Measurements from ENCODE around the gene NT5DC2.
"Not testable (repeated sequence)": the region's sequence is repeated elsewhere in the genome, so short reads cannot be mapped to it uniquely, and the experiment has no call there.

Gene NT5DC2

DNA sequence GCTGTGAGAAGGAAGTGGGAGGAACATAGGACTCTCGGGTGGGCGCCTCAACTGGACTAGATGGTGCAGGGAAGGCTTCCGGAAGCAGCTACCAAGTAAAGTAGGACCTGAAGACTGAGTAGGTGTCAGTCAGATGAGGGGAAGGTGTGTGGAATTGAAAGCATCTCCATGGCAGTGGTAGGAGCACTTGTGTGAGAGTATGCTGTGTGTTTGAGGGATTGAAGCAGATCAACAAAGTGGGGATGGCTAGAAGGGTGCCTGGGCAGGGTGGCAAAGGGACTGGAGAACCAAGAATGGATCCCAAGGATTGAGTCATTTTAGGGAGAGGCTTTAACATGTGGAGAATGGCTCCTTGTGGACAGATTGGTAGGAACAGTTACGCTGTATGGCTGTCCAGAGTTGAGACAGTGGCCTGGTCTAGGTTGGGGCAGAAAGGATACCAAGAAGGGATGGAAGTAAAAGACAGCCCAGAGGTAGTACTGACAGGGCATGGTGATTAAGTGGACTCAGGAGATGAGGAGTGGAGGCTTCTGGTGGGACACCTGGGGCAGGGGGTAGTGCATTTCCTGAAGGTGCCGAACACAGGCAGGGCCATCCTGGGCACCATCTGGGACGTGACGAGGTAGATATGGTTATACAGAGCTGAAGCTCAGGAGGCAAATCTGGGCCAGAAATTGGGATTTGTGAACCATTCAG is 4.2 kb upstream of the NT5DC2 start:
- no peak for DNase-seq (ENCODE audit: low read depth in 2 of 2, low spot score in 1 of 2)

GRCh38 chr3:52537165-52537620 is 3.5 kb upstream of the NT5DC2 start:
- no peak for DNase-seq (ENCODE audit: low read depth in 2 of 2, low spot score in 1 of 2)

DNA sequence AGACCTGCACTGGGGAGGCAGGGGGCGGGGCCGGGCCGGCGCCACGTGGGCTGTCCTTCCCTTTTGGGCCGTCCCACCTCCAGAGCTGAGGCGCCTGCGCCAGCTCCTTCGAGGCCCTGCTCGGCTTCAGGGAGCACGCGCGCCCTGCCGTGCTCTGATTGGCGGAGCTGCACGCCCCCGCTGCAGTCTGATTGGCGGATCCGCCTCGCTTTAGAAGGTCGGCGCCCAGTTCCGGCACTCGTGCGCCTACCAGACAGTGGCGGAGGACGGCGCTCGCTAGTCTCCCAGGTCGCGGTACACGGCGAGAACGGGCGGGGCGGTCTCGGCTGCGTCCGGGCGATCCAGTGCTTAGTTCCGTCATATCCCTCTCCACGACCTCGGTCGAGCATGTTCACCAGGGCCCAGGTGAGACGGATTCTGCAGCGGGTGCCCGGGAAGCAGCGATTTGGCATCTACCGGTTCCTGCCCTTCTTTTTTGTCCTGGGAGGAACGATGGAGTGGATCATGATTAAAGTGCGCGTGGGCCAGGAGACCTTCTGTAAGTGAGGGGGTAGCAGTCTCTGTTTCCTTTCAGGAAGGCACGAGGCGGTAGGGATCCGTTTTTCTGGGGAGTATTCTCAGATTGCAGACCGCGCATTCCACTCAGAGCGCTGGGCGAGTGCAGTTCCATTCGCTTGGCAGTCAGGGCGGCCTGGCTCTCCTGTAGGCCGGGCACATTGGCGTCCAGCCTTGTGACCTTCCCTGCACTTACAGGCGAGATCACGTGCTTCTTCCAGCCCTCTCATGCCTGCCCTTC is 2.9 kb upstream of the NT5DC2 start, which contains the start of gene UQCC5:
TSS of gene UQCC5 (plus strand) at position 237 of the 796 bp plus-strand sequence. CDS start at position 388, 151 bp downstream.
- peak; percentile 85 to 95 for DNase-seq (ENCODE audit: low read depth in 2 of 2, low spot score in 1 of 2)

DNA sequence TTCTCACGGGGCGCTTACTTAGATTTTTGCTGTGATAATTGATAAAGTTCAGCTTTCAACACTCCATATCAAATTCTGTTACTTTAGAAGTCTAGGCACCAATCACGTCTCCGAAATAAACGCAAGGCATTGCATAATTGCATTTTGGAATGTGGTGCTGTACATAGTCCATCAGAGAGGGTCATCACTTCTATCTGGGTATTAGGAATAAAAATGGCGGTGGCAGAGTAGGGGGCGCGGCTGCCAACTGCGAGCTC is 2.4 kb upstream of the NT5DC2 start:
- DNase-seq (ENCODE audit: low read depth in 2 of 2, low spot score in 1 of 2): no peak

- no peak for DNase-seq (ENCODE audit: low read depth in 2 of 2, low spot score in 1 of 2)
Observed at GRCh38 chr3:52535411-52536111, 1.9 kb upstream of the NT5DC2 start.

GRCh38 chr3:52534281-52535183 is 875 bp upstream of the NT5DC2 start:
- no peak for DNase-seq (ENCODE audit: low read depth in 2 of 2, low spot score in 1 of 2)

GRCh38 chr3:52532838-52533622 is 627 bp downstream of the NT5DC2 start:
- no peak for DNase-seq (ENCODE audit: low read depth in 2 of 2, low spot score in 1 of 2)

- DNase-seq (ENCODE audit: low read depth in 2 of 2, low spot score in 1 of 2): no peak
Observed at GRCh38 chr3:52532517-52532837, 1.2 kb downstream of the NT5DC2 start.

- DNase-seq (ENCODE audit: low read depth in 2 of 2, low spot score in 1 of 2): no peak
Observed at GRCh38 chr3:52531860-52532516, 1.7 kb downstream of the NT5DC2 start.

- DNase-seq (ENCODE audit: low read depth in 2 of 2, low spot score in 1 of 2): no peak
Observed at GRCh38 chr3:52530918-52531826, 2.5 kb downstream of the NT5DC2 start.

DNA sequence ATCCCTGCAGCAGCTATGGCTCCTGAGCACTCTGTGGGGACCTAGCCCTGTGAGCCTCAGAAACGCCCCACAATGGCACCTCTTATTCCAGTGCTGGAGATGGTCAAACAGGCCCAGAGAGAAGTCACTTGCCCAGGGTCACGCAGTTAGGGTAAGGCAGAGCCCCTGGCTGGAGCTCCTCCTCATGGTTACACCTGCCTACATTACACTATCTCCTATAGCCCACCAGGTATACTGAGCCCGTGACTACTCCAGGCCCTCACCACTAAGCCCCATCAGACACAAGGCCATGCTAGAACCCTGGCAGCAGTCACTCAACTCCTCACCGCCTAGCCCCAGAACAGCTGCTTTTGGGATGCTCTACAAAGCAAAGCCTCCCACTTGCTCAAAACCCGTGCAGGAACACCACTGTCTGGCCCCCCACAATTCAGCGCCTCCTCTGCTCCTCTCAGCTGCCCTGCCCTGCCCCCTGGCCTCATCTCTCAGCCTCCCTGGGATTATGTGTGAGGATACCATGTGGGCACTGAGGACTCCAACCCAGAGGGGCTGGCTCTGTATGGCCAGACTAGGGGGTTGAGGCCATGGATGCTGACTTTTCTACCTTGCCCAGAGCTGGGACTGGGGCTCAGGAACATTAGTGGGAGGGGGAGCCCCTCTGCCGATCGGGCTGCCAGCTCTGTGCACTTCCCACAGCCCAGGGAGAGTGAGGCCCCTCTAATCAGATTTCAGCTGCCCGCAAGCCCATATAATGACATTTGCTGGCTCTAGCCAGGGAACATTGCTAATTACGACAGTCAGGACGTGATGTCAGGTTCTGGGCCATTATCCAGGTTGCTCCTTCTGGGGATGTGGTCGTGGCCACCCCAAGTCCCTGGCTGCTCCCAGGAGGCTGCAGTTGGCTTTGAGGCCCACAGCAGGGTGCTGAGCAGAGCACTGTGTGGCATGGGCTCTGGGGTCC is 4.0 kb downstream of the NT5DC2 start:
- no peak for DNase-seq (ENCODE audit: low read depth in 2 of 2, low spot score in 1 of 2)

GRCh38 chr3:52528586-52529375 is 4.9 kb downstream of the NT5DC2 start:
- no peak for DNase-seq (ENCODE audit: low read depth in 2 of 2, low spot score in 1 of 2)

DNA sequence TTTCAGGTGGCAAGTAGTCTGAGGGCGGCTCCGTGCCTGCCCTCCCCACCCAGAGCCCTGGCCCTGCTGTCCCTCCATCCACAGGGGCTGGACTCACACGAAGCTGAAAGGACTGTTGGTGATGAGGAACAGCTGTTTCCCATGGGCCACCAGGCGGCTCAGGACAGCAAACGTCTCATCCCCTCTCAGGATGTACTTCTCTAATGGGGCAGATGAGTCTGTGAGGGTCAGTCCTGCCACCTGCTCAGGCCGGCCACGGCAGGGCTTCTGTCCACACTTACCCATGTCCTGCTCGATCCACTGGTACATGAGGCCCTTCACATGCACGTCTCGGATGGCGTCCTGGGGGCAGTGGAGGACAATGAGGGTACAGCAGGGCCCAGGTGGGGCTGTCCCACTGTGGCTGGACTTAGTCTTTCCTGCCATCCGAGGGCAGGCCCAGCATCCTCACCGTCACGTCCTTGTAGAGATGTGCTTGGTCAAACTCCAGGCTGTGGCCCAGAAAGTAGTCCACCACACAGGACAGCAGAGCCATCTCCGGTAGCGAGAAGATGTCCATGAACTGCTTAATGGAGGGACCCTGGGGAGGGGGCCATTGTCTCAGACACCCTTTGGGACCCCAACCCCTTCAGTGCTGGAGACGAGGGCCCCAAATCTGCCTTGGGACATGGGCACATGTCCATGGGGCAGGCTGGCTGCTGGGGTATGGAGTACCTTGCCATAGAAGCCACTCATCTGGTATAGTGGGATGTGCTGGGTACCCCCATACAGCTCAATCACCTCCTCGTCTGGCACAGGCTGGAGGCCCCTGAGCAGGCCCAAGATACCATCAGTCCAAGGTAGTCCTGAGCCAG is 5.7 kb downstream of the NT5DC2 start:
- no peak for DNase-seq (ENCODE audit: low read depth in 2 of 2, low spot score in 1 of 2)

DNA sequence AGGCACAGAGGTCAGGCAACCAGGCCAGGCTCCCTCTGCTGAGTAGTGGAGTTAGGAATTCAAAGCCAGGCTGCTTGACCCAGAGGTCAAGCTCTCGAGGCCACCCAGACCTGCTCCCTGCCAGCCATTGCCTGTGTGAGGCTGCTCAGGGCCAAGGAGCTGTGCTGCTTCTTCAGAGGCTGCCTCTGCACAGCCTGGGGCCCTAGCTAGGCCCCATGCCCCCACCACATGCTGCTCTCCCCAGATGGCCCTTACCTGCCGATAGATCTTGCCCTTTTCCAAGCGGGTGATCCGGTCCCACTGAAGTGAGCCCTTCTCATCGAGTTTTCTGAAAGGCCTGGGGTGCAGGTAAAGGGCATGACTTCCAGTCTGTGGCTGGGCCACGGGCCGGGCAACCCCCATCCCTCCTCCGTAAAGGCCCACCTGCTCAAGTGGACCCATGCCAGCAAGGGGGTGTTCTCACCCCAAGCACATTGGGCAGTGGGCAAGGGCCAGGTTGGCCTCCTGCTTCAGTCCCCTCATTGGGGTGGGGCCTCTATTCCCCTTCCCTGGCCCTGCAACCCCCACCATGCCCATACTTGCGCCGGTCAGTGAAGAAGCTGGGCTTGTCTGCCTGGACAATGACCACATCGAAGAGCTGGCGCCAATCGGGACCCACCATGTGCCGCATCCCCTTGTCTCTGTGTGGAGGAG is 6.5 kb downstream of the NT5DC2 start:
- no peak for DNase-seq (ENCODE audit: low read depth in 2 of 2, low spot score in 1 of 2)

- DNase-seq (ENCODE audit: low read depth in 2 of 2, low spot score in 1 of 2): not testable (repeated sequence)
Observed at GRCh38 chr3:52526671-52527038, 7.0 kb downstream of the NT5DC2 start.
